GM06990 (cell line): ENCODE measurements around the gene SPINK5.

Source experiments
- DNase-seq: peaks from one replicate; pipeline ENCODE4 v3.0.0-alpha.2; 2011; ENCODE audit not compliant: insufficient read length; ENCODE audit errors: extremely low read depth
- H3K27me3 ChIP-seq: replicated peaks from 2 replicates; pipeline ENCODE4 v1.6.0; 2011; ENCODE audit warnings: low read length; ENCODE audit not compliant: control insufficient read depth, insufficient read depth
- H3K36me3 ChIP-seq: 2 replicates; pipeline ENCODE4 v1.5.1; 2011; ENCODE audit warnings: low read length; ENCODE audit not compliant: control insufficient read depth, insufficient read depth
- H3K4me3 ChIP-seq: replicated peaks from 2 replicates; pipeline ENCODE4 v1.5.1; 2011; ENCODE audit warnings: low read depth, mild to moderate bottlenecking, control low read depth, low read length
- TF ChIP-seq, protein P1 (sequence below): IDR thresholded peaks from 2 replicates; pipeline ENCODE4 v1.5.1; 2011; ENCODE audit warnings: low read length, control low read depth, mild to moderate bottlenecking, inconsistent platforms; ENCODE audit not compliant: insufficient read depth, poor library complexity, severe bottlenecking

Gene SPINK5

DNA sequence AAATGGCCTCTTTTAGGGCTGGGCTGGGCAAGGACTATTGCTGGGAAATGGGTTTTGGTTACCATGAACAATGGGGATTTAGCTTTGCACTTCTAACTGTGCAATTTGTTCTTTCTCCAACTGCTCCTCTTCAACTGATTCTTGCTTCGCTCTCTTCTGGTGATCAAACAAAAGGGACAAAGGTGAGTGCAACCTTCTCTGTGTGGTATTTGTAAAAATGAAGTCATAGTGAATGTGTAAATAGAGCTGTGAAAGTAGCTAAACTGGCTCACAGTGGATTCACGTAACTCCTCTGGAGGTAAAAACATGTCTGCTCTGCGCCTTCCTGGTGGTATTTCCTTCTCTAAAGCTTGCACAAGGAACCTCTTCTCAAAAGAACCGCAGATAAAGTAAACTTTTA is 83.6 kb downstream of the SPINK5 start:
- no peak overlapping the region for H3K4me3 ChIP-seq
- DNase-seq = no peak
- no peaks in the 10 kb centered on the region for H3K27me3 ChIP-seq
- TF ChIP-seq, protein P1, sequence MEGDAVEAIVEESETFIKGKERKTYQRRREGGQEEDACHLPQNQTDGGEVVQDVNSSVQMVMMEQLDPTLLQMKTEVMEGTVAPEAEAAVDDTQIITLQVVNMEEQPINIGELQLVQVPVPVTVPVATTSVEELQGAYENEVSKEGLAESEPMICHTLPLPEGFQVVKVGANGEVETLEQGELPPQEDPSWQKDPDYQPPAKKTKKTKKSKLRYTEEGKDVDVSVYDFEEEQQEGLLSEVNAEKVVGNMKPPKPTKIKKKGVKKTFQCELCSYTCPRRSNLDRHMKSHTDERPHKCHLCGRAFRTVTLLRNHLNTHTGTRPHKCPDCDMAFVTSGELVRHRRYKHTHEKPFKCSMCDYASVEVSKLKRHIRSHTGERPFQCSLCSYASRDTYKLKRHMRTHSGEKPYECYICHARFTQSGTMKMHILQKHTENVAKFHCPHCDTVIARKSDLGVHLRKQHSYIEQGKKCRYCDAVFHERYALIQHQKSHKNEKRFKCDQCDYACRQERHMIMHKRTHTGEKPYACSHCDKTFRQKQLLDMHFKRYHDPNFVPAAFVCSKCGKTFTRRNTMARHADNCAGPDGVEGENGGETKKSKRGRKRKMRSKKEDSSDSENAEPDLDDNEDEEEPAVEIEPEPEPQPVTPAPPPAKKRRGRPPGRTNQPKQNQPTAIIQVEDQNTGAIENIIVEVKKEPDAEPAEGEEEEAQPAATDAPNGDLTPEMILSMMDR = no peak
- no peaks in the 10 kb centered on the region for H3K36me3 ChIP-seq

DNA sequence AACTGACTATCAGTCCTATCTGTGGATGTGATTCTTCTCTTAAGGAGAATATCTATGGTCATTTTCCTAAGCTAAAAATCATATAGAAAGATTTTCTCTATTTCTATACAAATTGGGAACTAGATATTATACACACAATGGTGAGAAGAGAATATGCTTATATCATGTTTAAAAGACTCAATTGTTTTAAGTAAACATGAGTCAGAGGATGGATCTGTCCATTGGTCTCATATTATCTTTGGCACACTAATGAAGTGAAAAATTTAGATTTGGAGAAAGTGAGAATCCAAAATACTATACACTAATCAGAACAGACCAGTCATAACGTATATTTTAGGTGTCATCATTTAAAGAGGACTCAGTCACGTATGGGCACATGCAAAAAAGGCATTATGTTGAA is 88.1 kb downstream of the SPINK5 start:
- TF ChIP-seq, protein P1 = no peak
- H3K36me3 ChIP-seq = no peaks in the 10 kb centered on the region
- H3K4me3 ChIP-seq = no peak overlapping the region

DNA sequence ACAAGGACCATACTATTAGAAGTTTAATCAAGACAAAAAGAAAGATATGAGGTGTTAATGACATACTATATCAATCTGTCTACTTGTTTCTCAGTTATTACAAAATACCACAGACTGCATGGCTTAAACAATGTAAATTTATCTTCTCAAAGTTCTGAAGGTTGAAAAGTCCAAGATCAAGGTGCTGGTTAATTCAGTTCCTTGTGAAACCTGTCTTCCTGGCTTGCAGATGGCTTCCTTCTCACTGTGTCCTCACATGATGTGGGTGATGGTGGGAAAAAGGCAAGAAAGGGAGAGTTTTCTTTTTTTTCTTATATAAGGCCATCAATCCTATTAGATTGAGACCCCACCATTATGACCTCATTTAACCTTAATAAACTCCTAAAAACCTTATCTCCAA is 89.0 kb downstream of the SPINK5 start:
- DNase-seq = no peak
- Histone ChIP-seq H3K36me3 (no peaks in the 10 kb centered on the region), H3K27me3 (no peaks in the 10 kb centered on the region), H3K4me3 (no peak overlapping the region)
- TF ChIP-seq, protein P1 = no peak

More for the DNA sequence above, 88.1 kb downstream of the SPINK5 start:
- H3K27me3 ChIP-seq = no peaks in the 10 kb centered on the region
- DNase-seq = no peak

DNA sequence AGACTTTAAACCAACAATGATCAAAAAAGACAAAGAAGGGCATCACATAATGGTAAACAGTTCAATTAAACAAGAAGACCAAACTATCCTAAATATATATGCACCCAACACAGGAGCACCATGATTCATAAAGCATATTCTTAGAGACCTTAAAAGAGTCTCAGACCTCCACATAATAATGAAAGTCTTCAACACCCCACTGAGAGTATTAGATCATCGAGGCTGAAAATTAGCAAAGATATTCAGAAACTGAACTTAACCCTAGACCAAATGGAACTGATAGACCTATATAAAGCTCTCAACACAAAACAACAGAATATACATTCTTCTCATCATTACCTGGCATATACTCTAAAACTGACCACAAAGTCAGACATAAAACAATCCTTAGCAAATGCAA is 92.8 kb downstream of the SPINK5 start:
- Histone ChIP-seq H3K4me3 (no peak overlapping the region), H3K27me3 (no peaks in the 10 kb centered on the region), H3K36me3 (no peaks in the 10 kb centered on the region)
- DNase-seq = no peak
- TF ChIP-seq, protein P1 = no peak

DNA sequence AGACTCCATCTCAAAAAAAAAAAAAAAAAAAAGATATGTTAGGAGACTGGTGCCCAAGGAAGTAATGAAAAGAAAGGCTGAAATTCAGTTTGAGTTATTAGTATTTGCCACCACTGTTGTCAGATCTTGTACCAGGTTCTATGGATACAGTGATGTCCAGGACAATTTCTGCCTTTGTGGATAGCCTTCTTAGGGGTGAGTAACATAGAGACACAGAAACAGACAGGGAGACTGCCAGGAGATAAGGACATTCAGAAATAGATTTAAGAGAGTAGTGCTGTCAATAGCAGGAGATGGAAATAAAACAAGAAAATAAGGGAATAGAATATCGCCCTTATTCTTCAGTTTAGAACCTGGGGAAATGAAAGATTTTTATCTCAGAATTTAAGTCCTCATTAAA is 98.3 kb downstream of the SPINK5 start:
- H3K4me3 ChIP-seq = no peak overlapping the region

DNA sequence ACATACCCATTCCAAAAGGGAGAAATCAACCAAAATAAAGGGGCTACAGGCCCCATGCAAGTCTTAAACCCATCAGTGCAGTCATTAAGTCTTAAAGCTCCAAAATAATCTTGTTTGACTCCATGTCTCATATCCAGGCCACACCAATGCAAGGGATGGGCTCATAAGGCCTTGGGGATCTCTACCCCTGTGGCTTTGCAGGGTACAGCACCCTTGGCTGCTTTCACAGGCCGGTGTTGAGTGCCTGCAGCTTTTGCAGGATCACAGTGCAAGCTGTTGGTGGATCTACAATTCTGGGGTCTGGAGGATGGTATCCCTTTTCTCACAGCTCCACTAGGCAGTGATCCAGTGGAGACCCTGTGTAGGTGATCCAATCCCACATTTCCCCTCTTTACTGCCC is 99.6 kb downstream of the SPINK5 start:
- TF ChIP-seq, protein P1 = no peak

More for the DNA sequence above, 98.3 kb downstream of the SPINK5 start:
- no peak for DNase-seq
- TF ChIP-seq, protein P1 = no peak
- no peaks in the 10 kb centered on the region; the same call in 1 of the 2 replicates for H3K27me3 ChIP-seq
- no peaks in the 10 kb centered on the region for H3K36me3 ChIP-seq

More for the DNA sequence above, 99.6 kb downstream of the SPINK5 start:
- Histone ChIP-seq H3K27me3 (no peaks in the 10 kb centered on the region; the same call in 1 of the 2 replicates), H3K4me3 (no peak overlapping the region), H3K36me3 (no peaks in the 10 kb centered on the region)
- no peak for DNase-seq
